Sigmoid colon (tissue), 7 donors: Measurements from ENCODE around the gene GALNT6. TPM values are rescaled to one million over a fixed set of nuclear protein-coding genes. Genes with fewer than 3 reads are reported as not detected.

Experiments used
- DNase-seq: peaks from one replicate; pipeline ENCODE4 v3.0.0-alpha.2; 2019
- H3K27ac ChIP-seq, 4 donors: fragments of 200-600 bp; sonication (generic); one replicate each; pipeline ENCODE4 v1.5.1; 2016 to 2019; ENCODE audit warnings: mild to moderate bottlenecking in 1 of 4
- H3K27me3 ChIP-seq, 3 donors: fragments of 200-600 bp; sonication (generic); one replicate each; pipeline ENCODE4 v1.5.1; 2019; ENCODE audit warnings: mild to moderate bottlenecking in 1 of 3
- H3K36me3 ChIP-seq, 4 donors: fragments of 200-600 bp; sonication (generic); one replicate each; pipeline ENCODE4 v1.5.1; 2016 to 2019
- H3K4me1 ChIP-seq, 4 donors: fragments of 200-600 bp; sonication (generic); one replicate each; pipeline ENCODE4 v1.5.1; 2017 to 2019
- H3K4me3 ChIP-seq, 4 donors: fragments of 200-600 bp; sonication (generic); one replicate each; pipeline ENCODE4 v1.5.1; 2017 to 2019; ENCODE audit warnings: mild to moderate bottlenecking in 2 of 4, moderate library complexity in 1 of 4
- H3K9me3 ChIP-seq, 4 donors: fragments of 200-600 bp in 3 of 4; sonication (generic) in 3 of 4; one replicate each; pipeline versions ENCODE4 v1.5.1 to v1.6.1; 2013 to 2019
- CTCF ChIP-seq, 4 experiments: fragments of 450-650 bp in 3 of 4; fragments of 200-600 bp in 1 of 4; IDR thresholded peaks; one replicate each; pipeline ENCODE4 v1.5.1; 2016 to 2019; ENCODE audit warnings: antibody characterized with exemption in 4 of 4, mild to moderate bottlenecking in 3 of 4, moderate library complexity in 2 of 4
- EP300 ChIP-seq, 4 donors: sonication (generic); formaldehyde crosslinking; IDR thresholded peaks; one replicate each; pipeline ENCODE4 v1.6.1; 2017; ENCODE audit warnings: antibody characterized with exemption in 4 of 4
- POLR2A ChIP-seq, 2 donors: fragments of 450-650 bp; IDR thresholded peaks; one replicate each; pipeline ENCODE4 v1.6.1; 2016; ENCODE audit warnings: antibody characterized with exemption in 2 of 2, mild to moderate bottlenecking in 2 of 2, moderate library complexity in 2 of 2
- POLR2AphosphoS5 ChIP-seq, 4 donors: sonication (generic); formaldehyde crosslinking; IDR thresholded peaks; one replicate each; pipeline ENCODE4 v1.6.1; 2017; ENCODE audit warnings: antibody characterized with exemption in 4 of 4
- WGBS, 2 donors: extraction: QIAGEN DNeasy Blood & Tissue Kit; methylation state at CpG; one replicate each; pipeline ENCODE4 v1.1.7; 2013; 5-methylcytosine and 5-hydroxymethylcytosine counted together
- intact Hi-C: fragments of 100-400 bp; cut with DNase I; formaldehyde crosslinking; loops from one replicate; pipeline ENCODE4 v1.15.1; 2023
- polyA plus RNA-seq, 3 donors: library from polyadenylated mRNA; stranded (reverse); fragments of 200-250 nt; gene quantifications; one replicate each; pipeline ENCODE4 v1.2.3, GENCODE V29; 2013
- total RNA-seq, 4 donors: library from RNA; depleted of rRNA; stranded (reverse); fragments of >200 nt; gene quantifications; one replicate each; pipeline ENCODE4 v1.1.0, GENCODE V29; 2016
- donor health status: healthy with polysubstance abuse.
- donor health status: Bipolar disorder and iron deficiency.
- donor health status: healthy.

Gene GALNT6
- total and polyA plus RNA-seq, 7 donors: 1.6 to 10.6 (median 6.6) TPM

DNA sequence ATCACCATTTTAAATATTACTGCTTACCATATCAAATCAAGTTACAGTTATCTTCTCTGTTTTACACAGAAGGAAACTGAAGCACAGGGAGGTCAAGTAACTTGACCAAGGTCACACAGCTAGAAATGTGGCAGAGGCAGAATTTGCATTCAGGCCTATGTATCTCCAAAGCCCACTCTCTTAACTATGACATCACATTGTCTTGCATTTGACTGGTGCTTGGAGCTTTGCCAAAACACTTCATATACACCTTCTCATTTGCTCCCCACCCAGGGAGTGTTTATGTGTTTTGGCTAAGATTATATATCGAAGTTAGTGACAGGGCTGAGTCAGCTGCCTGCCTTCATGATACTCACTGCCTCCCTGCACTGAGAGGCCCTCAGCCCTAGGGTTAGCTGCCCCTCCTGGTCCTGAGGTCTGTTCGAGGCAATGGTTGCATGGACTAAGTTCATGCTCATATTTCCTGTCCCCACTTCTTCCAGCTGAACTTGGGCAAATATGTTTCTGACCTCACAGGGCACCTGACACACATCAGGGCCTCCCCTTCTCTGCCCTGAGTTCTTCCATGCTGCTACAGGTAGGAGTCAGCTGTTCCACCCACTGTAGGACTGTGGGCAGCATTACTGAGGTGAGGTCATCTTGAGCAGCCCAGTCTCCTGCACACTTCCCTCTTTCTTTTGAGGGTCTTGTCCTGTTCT is 1.8 kb downstream of the GALNT6 start:
- 12 to 39% methylated on average over 2 of the region's 2 CpGs for WGBS, 2 donors

GRCh38 chr12:51388846-51389245 is 2.4 kb downstream of the GALNT6 start:
- H3K36me3 ChIP-seq: no peaks in the 10 kb centered on the region
- TF ChIP-seq POLR2A (IDR thresholded peaks at IDR 0.05): no peak
- no peak for TF ChIP-seq EP300 (IDR thresholded peaks at IDR 0.05)
- no peak for TF ChIP-seq CTCF (IDR thresholded peaks at IDR 0.05)
- TF ChIP-seq POLR2AphosphoS5 (IDR thresholded peaks at IDR 0.05): no peak
- peaks cover 0 to 17% (median 14%) of the 10 kb centered on the region in 4 donors for H3K4me1 ChIP-seq
- no peaks in the 10 kb centered on the region for H3K9me3 ChIP-seq
- H3K4me3 ChIP-seq: no peak overlapping the region
- peaks cover 12 to 31% (median 17%) of the 10 kb centered on the region in 3 donors for H3K27me3 ChIP-seq
- no peak for DNase-seq
- WGBS, 2 donors: 80 to 86% methylated on average over 5 of the region's 5 CpGs
- no peak overlapping the region for H3K27ac ChIP-seq
- intact Hi-C loops: no loop called here

More for the DNA sequence above, 1.8 kb downstream of the GALNT6 start:
- Histone ChIP-seq H3K4me3 (no peak overlapping the region), H3K27ac (no peak overlapping the region), H3K27me3 (peaks cover 15 to 31% (median 17%) of the 10 kb centered on the region in 3 donors), H3K36me3 (no peaks in the 10 kb centered on the region), H3K9me3 (no peaks in the 10 kb centered on the region), H3K4me1 (peaks cover 0 to 17% (median 14%) of the 10 kb centered on the region in 4 donors)
- intact Hi-C loops: no loop called here
- no peak for DNase-seq
- TF ChIP-seq POLR2AphosphoS5 (IDR thresholded peaks at IDR 0.05) (no peak), EP300 (IDR thresholded peaks at IDR 0.05) (no peak), POLR2A (IDR thresholded peaks at IDR 0.05) (no peak), CTCF (IDR thresholded peaks at IDR 0.05) (no peak)

GRCh38 chr12:51388069-51388799 is 3.0 kb downstream of the GALNT6 start:
- DNase-seq: peak; percentile 74
- 66 to 79% methylated on average over 10 of the region's 10 CpGs for WGBS, 2 donors
- Histone ChIP-seq H3K27ac (no peak overlapping the region), H3K27me3 (peaks cover 12 to 30% (median 17%) of the 10 kb centered on the region in 3 donors), H3K9me3 (no peaks in the 10 kb centered on the region), H3K4me3 (no peak overlapping the region), H3K4me1 (peaks cover 0 to 17% (median 14%) of the 10 kb centered on the region in 4 donors), H3K36me3 (no peaks in the 10 kb centered on the region)
- TF ChIP-seq POLR2AphosphoS5 (IDR thresholded peaks at IDR 0.05) (no peak), EP300 (IDR thresholded peaks at IDR 0.05) (no peak), CTCF (IDR thresholded peaks at IDR 0.05) (no peak)
- intact Hi-C loops: no loop called here

DNA sequence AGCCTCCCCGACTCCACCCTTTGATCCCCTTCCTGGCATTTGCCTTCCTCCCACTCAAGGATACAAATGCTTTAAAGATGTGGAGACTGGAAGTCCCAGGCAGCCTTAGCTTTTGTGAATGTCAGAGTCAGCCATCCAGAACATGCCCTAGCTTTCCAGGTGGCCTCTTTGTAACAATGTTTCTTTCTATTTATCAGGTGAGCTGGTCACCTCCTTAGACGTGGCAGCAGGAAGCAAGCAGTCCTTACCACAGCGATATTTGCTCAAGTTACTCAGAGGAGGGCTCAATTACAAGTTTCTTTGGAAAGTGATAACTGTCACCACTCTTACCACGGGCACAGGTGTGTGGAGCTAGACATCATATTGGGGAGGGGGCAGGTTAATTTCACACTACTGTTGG is 4.9 kb downstream of the GALNT6 start:
- no peak overlapping the region for H3K4me3 ChIP-seq
- H3K4me1 ChIP-seq: peaks cover 0 to 15% (median 10%) of the 10 kb centered on the region in 4 donors
- 57 to 70% methylated on average over 4 of the region's 4 CpGs for WGBS, 2 donors
- H3K27ac ChIP-seq: no peak overlapping the region
- DNase-seq: no peak
- H3K36me3 ChIP-seq: no peaks in the 10 kb centered on the region
- TF ChIP-seq POLR2A (IDR thresholded peaks at IDR 0.05) (no peak), CTCF (IDR thresholded peaks at IDR 0.05) (no peak), POLR2AphosphoS5 (IDR thresholded peaks at IDR 0.05) (no peak), EP300 (IDR thresholded peaks at IDR 0.05) (no peak)
- H3K9me3 ChIP-seq: no peaks in the 10 kb centered on the region
- peaks cover 5 to 11% (median 9%) of the 10 kb centered on the region in 3 donors for H3K27me3 ChIP-seq
- intact Hi-C loops: no loop called here
